Parathyroid adenoma (tissue), 2 donors: Measurements from ENCODE around the gene CUL9.

Experiments
- H2AFZ ChIP-seq: fragments of 300-600 bp; sonication (generic); one replicate; pipeline ENCODE4 v1.7.0; 2017; ENCODE audit warnings: antibody characterized with exemption, mild to moderate bottlenecking
- H3K27ac ChIP-seq: fragments of 300-600 bp; sonication (generic); one replicate; pipeline ENCODE4 v1.7.0; 2017
- H3K27me3 ChIP-seq: fragments of 300-600 bp; sonication (generic); one replicate; pipeline ENCODE4 v1.7.0; 2017; ENCODE audit warnings: low read length; ENCODE audit not compliant: control insufficient read depth, insufficient read depth
- H3K36me3 ChIP-seq: fragments of 300-600 bp; sonication (generic); one replicate; pipeline ENCODE4 v1.7.0; 2017; ENCODE audit warnings: low read length; ENCODE audit not compliant: control insufficient read depth, insufficient read depth
- H3K4me1 ChIP-seq: fragments of 300-600 bp; sonication (generic); one replicate; pipeline ENCODE4 v1.7.0; 2017; ENCODE audit warnings: control low read depth
- H3K4me2 ChIP-seq: fragments of 300-600 bp; sonication (generic); one replicate; pipeline ENCODE4 v1.7.0; 2017; ENCODE audit warnings: low read length
- H3K4me3 ChIP-seq: fragments of 300-600 bp; sonication (generic); one replicate; pipeline ENCODE4 v1.7.0; 2017; ENCODE audit warnings: low read depth, low read length
- H3K79me2 ChIP-seq: fragments of 300-600 bp; sonication (generic); one replicate; pipeline ENCODE4 v1.7.0; 2017; ENCODE audit warnings: control low read depth
- H3K9ac ChIP-seq: fragments of 300-600 bp; sonication (generic); one replicate; pipeline ENCODE4 v1.7.0; 2017; ENCODE audit warnings: mild to moderate bottlenecking
- H3K9me3 ChIP-seq: fragments of 300-600 bp; sonication (generic); one replicate; pipeline ENCODE4 v1.7.0; 2017; ENCODE audit warnings: low read length; ENCODE audit not compliant: control insufficient read depth
- CTCF ChIP-seq: fragments of 300-600 bp; sonication (generic); IDR thresholded peaks from one replicate; pipeline ENCODE4 v1.7.0; 2017; ENCODE audit warnings: antibody characterized with exemption, mild to moderate bottlenecking
- donor health status: primary hyperparathyroidism.

CUL9 gene

GRCh38 chr6:43207286-43207685 is 25.3 kb downstream of the CUL9 start:
- H3K4me1 ChIP-seq, result no peaks in the 10 kb centered on the region
- no peak for TF ChIP-seq CTCF
- H3K9ac ChIP-seq, result no peak overlapping the region

DNA sequence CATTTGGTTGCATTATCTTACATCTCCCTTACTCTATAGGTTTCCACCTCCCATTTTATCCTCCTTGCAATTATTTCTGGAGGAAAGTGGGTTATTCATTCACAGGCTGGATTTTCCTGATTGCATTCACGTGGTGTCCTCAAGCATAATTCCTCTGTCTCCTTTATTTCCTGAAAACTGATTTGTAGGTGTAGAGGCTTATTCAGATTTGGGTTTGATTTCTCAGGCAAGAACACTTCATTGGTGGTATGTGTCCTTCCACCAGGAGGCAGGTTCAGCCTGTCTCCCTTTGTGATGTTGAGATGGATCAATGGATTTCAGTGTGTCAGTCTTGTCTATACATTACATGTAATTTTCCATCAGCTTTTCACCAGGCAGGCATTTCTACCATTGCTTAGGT is 30.0 kb downstream of the CUL9 start:
- TF ChIP-seq CTCF, result no peak
- H3K9me3 ChIP-seq, result no peaks in the 10 kb centered on the region
- no peaks in the 10 kb centered on the region for H3K79me2 ChIP-seq
- H3K4me2 ChIP-seq, result no peak overlapping the region
- no peaks in the 10 kb centered on the region for H3K4me1 ChIP-seq
- no peak overlapping the region for H3K27ac ChIP-seq
- H3K27me3 ChIP-seq, result no peaks in the 10 kb centered on the region
- H2AFZ ChIP-seq, result no peak overlapping the region
- H3K4me3 ChIP-seq, result no peak overlapping the region
- H3K36me3 ChIP-seq, result no peaks in the 10 kb centered on the region
- H3K9ac ChIP-seq, result no peak overlapping the region

More at GRCh38 chr6:43207286-43207685, 25.3 kb downstream of the CUL9 start:
- Histone ChIP-seq H3K9me3 (no peaks in the 10 kb centered on the region), H3K4me3 (no peak overlapping the region), H3K27ac (no peak overlapping the region), H3K27me3 (no peaks in the 10 kb centered on the region), H2AFZ (no peak overlapping the region), H3K36me3 (no peaks in the 10 kb centered on the region), H3K4me2 (no peak overlapping the region), H3K79me2 (no peaks in the 10 kb centered on the region)

DNA sequence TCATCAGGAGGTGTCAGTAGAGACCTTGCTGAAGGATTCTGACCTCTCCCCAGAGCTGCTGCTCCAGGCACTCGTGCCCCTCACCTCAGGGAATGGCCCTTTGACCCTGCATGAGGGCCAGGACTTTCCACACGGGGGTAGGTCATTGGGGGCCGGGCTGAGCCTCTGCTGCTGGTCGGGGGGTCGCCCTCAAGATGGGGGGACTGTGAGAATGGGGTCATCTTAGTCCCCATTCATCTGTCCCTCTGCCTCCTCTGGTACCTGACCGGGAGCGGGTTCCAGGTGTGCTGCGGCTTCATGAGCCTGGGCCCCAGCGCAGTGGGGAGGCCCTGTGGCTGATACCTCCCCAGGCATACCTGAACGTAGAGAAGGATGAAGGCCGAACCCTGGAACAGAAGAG is 31.4 kb downstream of the CUL9 start:
- TF ChIP-seq CTCF, result no peak
- Histone ChIP-seq H3K27me3 (no peaks in the 10 kb centered on the region), H3K9ac (no peak overlapping the region), H3K4me2 (no peak overlapping the region), H3K9me3 (no peaks in the 10 kb centered on the region), H3K4me3 (no peak overlapping the region), H2AFZ (no peak overlapping the region), H3K79me2 (no peaks in the 10 kb centered on the region), H3K36me3 (no peaks in the 10 kb centered on the region), H3K4me1 (no peaks in the 10 kb centered on the region), H3K27ac (no peak overlapping the region)

- no peak overlapping the region for H3K9ac ChIP-seq
- H3K4me3 ChIP-seq, result no peak overlapping the region
- no peaks in the 10 kb centered on the region for H3K79me2 ChIP-seq
- H3K27me3 ChIP-seq, result no peaks in the 10 kb centered on the region
- no peaks in the 10 kb centered on the region for H3K36me3 ChIP-seq
- H3K9me3 ChIP-seq, result no peaks in the 10 kb centered on the region
- no peak overlapping the region for H2AFZ ChIP-seq
- H3K4me1 ChIP-seq, result no peaks in the 10 kb centered on the region
- no peak overlapping the region for H3K27ac ChIP-seq
- H3K4me2 ChIP-seq, result no peak overlapping the region
- TF ChIP-seq CTCF, result no peak
These were observed 33.1 kb downstream of the CUL9 start for GRCh38 chr6:43215066-43215465.

GRCh38 chr6:43216200-43216599 is 34.2 kb downstream of the CUL9 start:
- H3K79me2 ChIP-seq, result no peaks in the 10 kb centered on the region
- no peaks in the 10 kb centered on the region for H3K27me3 ChIP-seq
- H3K36me3 ChIP-seq, result no peaks in the 10 kb centered on the region
- H3K4me2 ChIP-seq, result no peak overlapping the region
- no peak overlapping the region for H3K27ac ChIP-seq
- TF ChIP-seq CTCF, result no peak
- no peak overlapping the region for H3K9ac ChIP-seq
- H3K4me1 ChIP-seq, result no peaks in the 10 kb centered on the region
- no peak overlapping the region for H2AFZ ChIP-seq
- no peaks in the 10 kb centered on the region for H3K9me3 ChIP-seq
- H3K4me3 ChIP-seq, result no peak overlapping the region
